Diencephalon (tissue), 1 donor: ENCODE results near the gene FEM1A. TPM values are rescaled to one million over a fixed set of nuclear protein-coding genes. Genes with fewer than 3 reads are reported as not detected.

ENCODE experiments used
- small RNA-seq: library from RNA; depleted of rRNA; stranded (forward); fragments of <200 nt; gene quantifications from one replicate; pipeline ENCODE3, GENCODE V24; 2014
- total RNA-seq: library from RNA; depleted of rRNA; stranded (reverse); fragments of >200 nt; gene quantifications from one replicate; pipeline ENCODE4 v1.2.3, GENCODE V29; 2014

Gene FEM1A
- total RNA-seq = 18.9 TPM

GRCh38 chr19:4791183-4792018, at the start of gene FEM1A:
FEM1A (plus strand) TSS chr19:4791734; CDS start chr19:4791855, 121 bp downstream.

GRCh38 chr19:4831304-4831978, 39.9 kb downstream of the FEM1A start, which contains the start of gene TICAM1:
TICAM1 (minus strand) TSS chr19:4831712; CDS start chr19:4818377, 13,335 bp downstream.

Small RNA genes lying within 50 kb of the gene (small RNA-seq; reads per million reads assigned to genes)
- 1.2 reads per million, percentile 80 among the genes with 10 or more reads in this experiment for gene MIR7-3

Other genes starting within 250 kb of the FEM1A start
- 49.1 TPM for gene SEMA6B, start 232.1 kb upstream of the FEM1A start, total RNA-seq
- 7.6 TPM for gene TNFAIP8L1, start 152.2 kb upstream of the FEM1A start, total RNA-seq
- gene MYDGF, start 121.4 kb upstream of the FEM1A start, total RNA-seq = 42.4 TPM
- 10.1 TPM for gene DPP9, start 67.9 kb upstream of the FEM1A start, total RNA-seq
- 1.6 TPM for gene TICAM1, start 40.0 kb downstream of the FEM1A start, total RNA-seq
- 18.5 TPM for gene PLIN3, start 75.9 kb downstream of the FEM1A start, total RNA-seq
- not detected for gene ARRDC5, start 111.2 kb downstream of the FEM1A start, total RNA-seq
- gene UHRF1, start 117.8 kb downstream of the FEM1A start, total RNA-seq = 14.5 TPM
- 32.3 TPM for gene KDM4B, start 177.4 kb downstream of the FEM1A start, total RNA-seq